Epithelial cell of esophagus (primary cell): ENCODE data around the gene TINAGL1.

ENCODE experiments used
- DNase-seq: peaks from one replicate; pipeline ENCODE4 v3.0.0; 2010; ENCODE audit warnings: low read depth
- H3K4me3 ChIP-seq: 2 replicates; pipeline ENCODE4 v1.5.1; 2011; ENCODE audit warnings: mild to moderate bottlenecking, low read length, control low read depth
- TF ChIP-seq, protein P1 (sequence below): IDR thresholded peaks from 2 replicates; pipeline ENCODE4 v1.5.1; 2011; ENCODE audit warnings: low read depth, mild to moderate bottlenecking, low read length, control low read depth, inconsistent platforms; ENCODE audit not compliant: insufficient read depth; ENCODE audit errors: missing control alignments

The TINAGL1 gene

DNA sequence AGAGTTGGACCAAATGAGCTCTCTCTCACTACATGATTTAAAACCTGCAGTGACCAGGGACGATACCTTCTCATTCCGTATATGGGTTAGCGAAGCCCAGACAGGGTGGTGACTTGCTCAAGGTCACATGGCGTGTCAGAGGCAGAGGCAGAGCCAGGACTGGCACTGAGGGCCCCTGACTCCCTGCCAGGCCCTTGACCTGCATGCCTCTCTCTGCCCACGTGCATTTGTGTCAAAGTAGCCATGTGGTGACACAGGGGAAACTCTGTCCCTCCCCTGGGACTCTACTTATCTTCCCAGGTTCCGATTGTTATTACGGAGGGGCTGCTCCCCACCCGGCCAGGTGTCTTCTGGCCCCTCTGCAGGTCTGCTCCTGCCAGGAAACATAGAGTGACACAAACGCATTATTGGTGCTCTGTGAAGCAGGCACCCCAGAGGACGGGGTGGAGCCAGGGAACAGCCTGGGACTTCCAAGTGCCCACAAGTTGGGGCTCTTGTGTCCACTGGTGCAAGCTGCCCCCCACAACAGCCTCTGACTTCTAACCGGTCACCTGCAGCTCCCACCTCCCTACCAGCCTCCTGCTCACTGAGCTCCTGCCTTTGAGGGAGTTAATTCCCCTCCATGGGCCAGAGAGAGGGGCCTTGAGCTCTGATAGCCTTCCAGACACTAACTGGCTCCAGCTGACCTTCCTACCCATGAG, 7.3 kb upstream of the TINAGL1 start:
- no peak overlapping the region for H3K4me3 ChIP-seq
- TF ChIP-seq, protein P1, sequence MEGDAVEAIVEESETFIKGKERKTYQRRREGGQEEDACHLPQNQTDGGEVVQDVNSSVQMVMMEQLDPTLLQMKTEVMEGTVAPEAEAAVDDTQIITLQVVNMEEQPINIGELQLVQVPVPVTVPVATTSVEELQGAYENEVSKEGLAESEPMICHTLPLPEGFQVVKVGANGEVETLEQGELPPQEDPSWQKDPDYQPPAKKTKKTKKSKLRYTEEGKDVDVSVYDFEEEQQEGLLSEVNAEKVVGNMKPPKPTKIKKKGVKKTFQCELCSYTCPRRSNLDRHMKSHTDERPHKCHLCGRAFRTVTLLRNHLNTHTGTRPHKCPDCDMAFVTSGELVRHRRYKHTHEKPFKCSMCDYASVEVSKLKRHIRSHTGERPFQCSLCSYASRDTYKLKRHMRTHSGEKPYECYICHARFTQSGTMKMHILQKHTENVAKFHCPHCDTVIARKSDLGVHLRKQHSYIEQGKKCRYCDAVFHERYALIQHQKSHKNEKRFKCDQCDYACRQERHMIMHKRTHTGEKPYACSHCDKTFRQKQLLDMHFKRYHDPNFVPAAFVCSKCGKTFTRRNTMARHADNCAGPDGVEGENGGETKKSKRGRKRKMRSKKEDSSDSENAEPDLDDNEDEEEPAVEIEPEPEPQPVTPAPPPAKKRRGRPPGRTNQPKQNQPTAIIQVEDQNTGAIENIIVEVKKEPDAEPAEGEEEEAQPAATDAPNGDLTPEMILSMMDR, result no peak
- DNase-seq, result no peak

DNA sequence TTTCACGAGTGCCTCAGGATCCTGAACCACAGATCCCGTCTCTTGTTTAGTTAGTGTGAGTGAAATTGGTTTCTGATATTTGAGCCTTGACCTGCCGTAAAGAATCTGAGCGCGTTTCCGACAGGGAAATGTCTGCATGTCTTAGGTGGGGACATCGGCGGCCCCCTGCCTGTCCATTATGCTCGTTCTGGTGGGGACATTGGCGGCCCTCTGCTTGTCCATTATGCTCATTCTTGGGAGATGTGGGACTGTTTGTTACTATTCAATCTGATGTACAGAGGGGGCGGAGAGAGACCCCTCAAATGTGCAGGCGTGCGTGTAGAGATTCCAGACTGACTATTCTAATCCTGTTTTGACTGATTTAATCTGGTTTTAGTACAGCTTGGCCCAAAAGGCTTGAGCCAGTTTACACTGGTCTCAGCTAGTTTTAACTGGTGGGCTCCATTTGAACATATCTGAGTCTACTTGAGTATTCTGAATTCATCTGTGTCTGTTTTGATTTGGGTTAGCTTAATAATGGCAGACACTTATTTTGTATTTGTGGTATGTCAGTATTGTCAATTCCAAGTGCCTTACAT, 6.6 kb upstream of the TINAGL1 start:
- H3K4me3 ChIP-seq, result no peak overlapping the region
- TF ChIP-seq, protein P1, result no peak

DNA sequence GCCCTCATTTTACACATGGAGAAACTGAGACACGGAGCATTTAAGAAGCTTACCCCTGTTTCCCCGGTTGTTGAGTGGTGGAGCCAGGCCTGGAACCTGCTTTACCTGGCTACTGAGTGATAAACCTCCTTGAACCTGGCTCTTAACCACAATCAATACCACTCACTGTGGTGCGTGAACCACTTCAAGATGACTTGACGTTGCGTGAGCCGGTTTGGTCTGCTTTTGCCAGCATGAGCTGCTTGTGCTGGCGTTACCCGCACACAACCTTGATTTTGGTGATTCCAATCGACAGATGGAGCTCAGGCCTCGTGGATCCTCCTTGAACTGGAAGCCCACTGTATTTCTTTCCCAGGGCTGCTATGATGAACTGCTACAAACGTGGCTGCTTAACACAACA, 6.1 kb upstream of the TINAGL1 start:
- TF ChIP-seq, protein P1, result no peak
- DNase-seq, result no peak
- no peak overlapping the region for H3K4me3 ChIP-seq

More for the DNA sequence above, 6.6 kb upstream of the TINAGL1 start:
- DNase-seq, result no peak

DNA sequence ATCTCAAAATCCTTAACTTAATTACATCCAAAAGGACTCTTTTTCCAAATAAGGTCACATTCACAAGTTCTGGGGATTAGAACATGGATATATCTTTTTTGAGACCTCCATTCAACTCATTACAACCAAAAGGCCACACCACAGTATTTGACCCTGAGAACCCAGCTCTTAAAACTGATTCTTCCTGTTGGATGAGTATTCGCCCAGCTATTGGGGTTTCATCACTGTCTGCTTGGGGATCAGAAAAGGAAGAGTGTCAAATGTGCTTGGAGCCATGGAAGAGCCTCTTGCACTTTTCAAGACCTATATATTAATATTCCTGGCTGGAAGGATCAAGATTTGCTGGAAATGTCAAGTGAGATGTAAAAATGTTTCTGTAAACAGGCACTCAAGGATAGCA, 5.4 kb upstream of the TINAGL1 start:
- no peak overlapping the region for H3K4me3 ChIP-seq
- TF ChIP-seq, protein P1, result no peak
- DNase-seq, result peak; percentile 60

DNA sequence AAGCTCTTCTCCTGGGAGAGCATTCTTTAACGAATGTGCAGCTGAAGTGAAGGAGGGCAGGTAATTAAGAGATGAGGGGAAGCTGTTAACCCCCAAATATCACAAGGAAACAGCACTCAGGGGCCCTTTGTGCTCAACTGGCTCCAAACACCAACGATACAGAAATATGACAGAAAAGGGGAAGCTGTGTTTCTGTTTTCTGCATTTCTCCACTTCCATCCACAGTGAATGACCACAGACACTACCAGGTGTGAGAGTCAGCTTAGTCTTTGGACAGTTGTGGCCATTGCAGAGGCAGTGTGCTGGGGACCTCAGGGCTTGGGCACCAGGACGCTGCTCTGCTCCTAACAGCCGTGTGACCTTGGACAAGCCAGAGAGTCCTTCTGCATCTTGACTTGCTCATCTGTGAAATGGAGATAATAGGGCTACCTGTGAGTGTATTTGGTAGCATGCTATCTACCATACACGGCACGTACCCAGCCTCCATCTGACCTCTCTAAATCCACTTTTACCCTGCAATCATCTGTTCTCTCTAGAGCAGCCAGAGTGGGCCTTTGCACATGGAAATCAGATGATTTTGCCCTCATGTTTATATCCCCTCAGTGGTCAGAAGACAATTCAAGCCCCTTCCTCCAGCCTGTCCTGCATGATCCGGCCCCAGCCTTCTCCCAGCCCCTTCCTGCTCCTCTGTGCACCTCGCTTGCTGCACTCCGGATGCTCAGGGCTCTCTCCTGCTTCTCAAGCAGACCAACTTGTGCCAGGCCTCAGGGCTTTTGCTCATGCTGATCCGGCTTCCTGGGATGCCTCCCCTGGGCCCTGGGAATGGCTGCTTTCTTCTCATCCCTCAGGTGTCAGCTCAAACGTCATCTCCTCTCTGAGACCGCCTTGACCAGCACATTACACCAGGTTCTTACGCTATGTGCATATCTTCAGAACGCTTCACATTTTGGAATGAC, 4.7 kb upstream of the TINAGL1 start:
- TF ChIP-seq, protein P1, result no peak
- no peak for DNase-seq
- no peak overlapping the region for H3K4me3 ChIP-seq

DNA sequence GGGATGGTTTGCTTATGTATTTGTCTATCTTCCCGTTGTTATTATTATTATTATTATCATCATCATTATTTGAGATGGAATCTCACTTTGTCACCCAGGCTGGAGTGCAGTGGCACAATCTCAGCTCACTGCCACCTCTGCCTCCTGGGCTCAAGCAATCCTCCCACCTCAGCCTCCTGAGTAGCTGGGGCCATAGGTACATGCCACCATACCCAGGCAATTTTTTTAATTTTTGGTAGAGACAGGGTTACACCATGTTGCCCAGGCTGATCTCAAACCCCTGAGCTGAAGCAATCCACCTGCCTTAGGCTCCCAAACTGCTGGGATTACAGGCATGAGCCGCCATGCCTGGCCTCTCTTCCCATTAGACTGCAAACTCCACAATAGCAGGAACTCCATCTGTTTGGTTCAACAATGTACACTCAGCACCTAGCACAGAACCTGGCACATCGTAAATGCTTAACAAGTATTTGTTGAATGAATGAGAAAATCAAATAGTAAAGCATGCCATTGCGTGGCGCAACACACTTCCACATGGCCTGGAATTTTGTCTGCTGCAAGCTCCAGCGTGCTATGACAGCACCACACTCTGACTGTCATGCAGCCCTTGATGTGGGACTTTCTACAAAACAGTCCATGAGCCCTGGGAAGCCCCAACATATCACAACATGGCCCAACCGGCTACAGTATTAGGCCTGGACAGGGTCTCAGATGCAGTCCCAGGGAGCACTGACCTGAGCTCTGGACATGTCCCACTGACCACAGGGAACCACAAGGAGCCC, 3.8 kb upstream of the TINAGL1 start:
- H3K4me3 ChIP-seq, result no peak overlapping the region
- TF ChIP-seq, protein P1, result no peak
- peak; percentile 95 for DNase-seq
